ENCODE data around the gene PDXK.

The PDXK gene

GRCh38 chr21:43806017-43806710 is 87.2 kb downstream of the PDXK start:
- DNase-seq (ENCODE audit: low read depth): no peak
- no peak for TF ChIP-seq CTCF (conservative IDR thresholded peaks at IDR 0.05; ENCODE audit: control insufficient read depth, insufficient read depth, low read depth, low read length)

GRCh38 chr21:43808367-43808766 is 89.4 kb downstream of the PDXK start:
- DNase-seq (ENCODE audit: low read depth): no peak
- TF ChIP-seq CTCF (conservative IDR thresholded peaks at IDR 0.05; ENCODE audit: control insufficient read depth, insufficient read depth, low read depth, low read length): no peak
- H3K4me3 ChIP-seq (ENCODE audit: control insufficient read depth, low read depth, low read length): no peak overlapping the region

More at GRCh38 chr21:43806017-43806710, 87.2 kb downstream of the PDXK start:
- no peak overlapping the region for H3K4me3 ChIP-seq (ENCODE audit: control insufficient read depth, low read depth, low read length)

- H3K4me3 ChIP-seq (ENCODE audit: control insufficient read depth, low read depth, low read length): no peak overlapping the region
- DNase-seq (ENCODE audit: low read depth): no peak
- no peak for TF ChIP-seq CTCF (conservative IDR thresholded peaks at IDR 0.05; ENCODE audit: control insufficient read depth, insufficient read depth, low read depth, low read length)
These were observed 89.9 kb downstream of the PDXK start for GRCh38 chr21:43808832-43809251.

GRCh38 chr21:43809346-43809799 is 90.4 kb downstream of the PDXK start:
- H3K4me3 ChIP-seq (ENCODE audit: control insufficient read depth, low read depth, low read length): no peak overlapping the region
- no peak for DNase-seq (ENCODE audit: low read depth)
- TF ChIP-seq CTCF (conservative IDR thresholded peaks at IDR 0.05; ENCODE audit: control insufficient read depth, insufficient read depth, low read depth, low read length): no peak

GRCh38 chr21:43809853-43810504 is 91.0 kb downstream of the PDXK start:
- H3K4me3 ChIP-seq (ENCODE audit: control insufficient read depth, low read depth, low read length): no peak overlapping the region
- no peak for TF ChIP-seq CTCF (conservative IDR thresholded peaks at IDR 0.05; ENCODE audit: control insufficient read depth, insufficient read depth, low read depth, low read length)
- DNase-seq (ENCODE audit: low read depth): no peak

GRCh38 chr21:43810505-43811261 is 91.8 kb downstream of the PDXK start:
- H3K4me3 ChIP-seq (ENCODE audit: control insufficient read depth, low read depth, low read length): no peak overlapping the region
- peak; percentile 85 for TF ChIP-seq CTCF (conservative IDR thresholded peaks at IDR 0.05; ENCODE audit: control insufficient read depth, insufficient read depth, low read depth, low read length)
- peak; percentile 59 for DNase-seq (ENCODE audit: low read depth)
